Measurements from ENCODE around the gene PLEKHG3.

The PLEKHG3 gene

GRCh38 chr14:64737391-64738280 lies 33.4 kb downstream of the PLEKHG3 start:
- DNase-seq (ENCODE audit: extremely low read depth, insufficient read length), result no peak
- TF ChIP-seq, protein P1, sequence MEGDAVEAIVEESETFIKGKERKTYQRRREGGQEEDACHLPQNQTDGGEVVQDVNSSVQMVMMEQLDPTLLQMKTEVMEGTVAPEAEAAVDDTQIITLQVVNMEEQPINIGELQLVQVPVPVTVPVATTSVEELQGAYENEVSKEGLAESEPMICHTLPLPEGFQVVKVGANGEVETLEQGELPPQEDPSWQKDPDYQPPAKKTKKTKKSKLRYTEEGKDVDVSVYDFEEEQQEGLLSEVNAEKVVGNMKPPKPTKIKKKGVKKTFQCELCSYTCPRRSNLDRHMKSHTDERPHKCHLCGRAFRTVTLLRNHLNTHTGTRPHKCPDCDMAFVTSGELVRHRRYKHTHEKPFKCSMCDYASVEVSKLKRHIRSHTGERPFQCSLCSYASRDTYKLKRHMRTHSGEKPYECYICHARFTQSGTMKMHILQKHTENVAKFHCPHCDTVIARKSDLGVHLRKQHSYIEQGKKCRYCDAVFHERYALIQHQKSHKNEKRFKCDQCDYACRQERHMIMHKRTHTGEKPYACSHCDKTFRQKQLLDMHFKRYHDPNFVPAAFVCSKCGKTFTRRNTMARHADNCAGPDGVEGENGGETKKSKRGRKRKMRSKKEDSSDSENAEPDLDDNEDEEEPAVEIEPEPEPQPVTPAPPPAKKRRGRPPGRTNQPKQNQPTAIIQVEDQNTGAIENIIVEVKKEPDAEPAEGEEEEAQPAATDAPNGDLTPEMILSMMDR (IDR thresholded peaks at IDR 0.05; ENCODE audit: insufficient read depth, low read length, poor library complexity, severe bottlenecking), result no peak
- H3K27me3 ChIP-seq (replicated peaks; ENCODE audit: control insufficient read depth, insufficient read depth, low read length), result no peaks in the 10 kb centered on the region
- no peaks in the 10 kb centered on the region for H3K36me3 ChIP-seq (ENCODE audit: control insufficient read depth, insufficient read depth, low read length)
- no peak overlapping the region for H3K4me3 ChIP-seq (replicated peaks; ENCODE audit: low read depth, low read length)

DNA sequence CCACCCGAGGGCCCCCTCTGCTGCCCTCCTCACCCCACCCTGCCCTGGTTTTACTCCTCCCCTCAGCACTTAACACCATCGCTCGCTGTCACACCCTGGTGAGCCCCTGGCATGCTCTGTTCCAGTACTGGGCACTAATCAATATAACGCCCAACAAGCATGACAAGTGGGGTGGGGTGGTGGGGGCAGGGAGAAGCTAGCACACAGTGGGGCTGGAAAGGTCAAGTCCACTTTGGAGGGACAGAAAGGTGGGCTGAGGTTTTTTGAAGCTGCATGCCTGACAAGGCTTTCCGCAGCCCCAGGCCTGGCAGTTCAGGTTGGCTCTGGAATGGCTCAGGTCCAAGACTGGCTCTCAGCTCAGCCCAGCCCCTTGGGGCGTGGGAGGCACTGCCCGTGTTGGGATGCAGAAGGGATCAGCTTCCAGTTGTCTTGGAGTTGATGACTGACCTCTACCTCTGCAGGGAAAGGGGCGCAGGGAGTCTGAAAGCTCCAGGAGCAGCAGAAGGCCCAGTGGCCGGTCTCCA lies 34.1 kb downstream of the PLEKHG3 start:
- Histone ChIP-seq H3K36me3 (ENCODE audit: control insufficient read depth, insufficient read depth, low read length) (no peaks in the 10 kb centered on the region), H3K4me3 (replicated peaks; ENCODE audit: low read depth, low read length) (no peak overlapping the region), H3K27me3 (replicated peaks; ENCODE audit: control insufficient read depth, insufficient read depth, low read length) (no peaks in the 10 kb centered on the region)
- TF ChIP-seq, protein P1 (IDR thresholded peaks at IDR 0.05; ENCODE audit: insufficient read depth, low read length, poor library complexity, severe bottlenecking), result no peak
- DNase-seq (ENCODE audit: extremely low read depth, insufficient read length), result no peak

GRCh38 chr14:64741200-64741599 lies 37.0 kb downstream of the PLEKHG3 start:
- Histone ChIP-seq H3K4me3 (replicated peaks; ENCODE audit: low read depth, low read length) (no peak overlapping the region), H3K27me3 (replicated peaks; ENCODE audit: control insufficient read depth, insufficient read depth, low read length) (no peaks in the 10 kb centered on the region; the same call in 1 of the 2 replicates), H3K36me3 (ENCODE audit: control insufficient read depth, insufficient read depth, low read length) (no peaks in the 10 kb centered on the region)
- DNase-seq (ENCODE audit: extremely low read depth, insufficient read length), result no peak
- TF ChIP-seq, protein P1 (IDR thresholded peaks at IDR 0.05; ENCODE audit: insufficient read depth, low read length, poor library complexity, severe bottlenecking), result no peak

GRCh38 chr14:64741961-64742360 lies 37.7 kb downstream of the PLEKHG3 start:
- Histone ChIP-seq H3K27me3 (replicated peaks; ENCODE audit: control insufficient read depth, insufficient read depth, low read length) (no peaks in the 10 kb centered on the region; the same call in 1 of the 2 replicates), H3K4me3 (replicated peaks; ENCODE audit: low read depth, low read length) (no peak overlapping the region), H3K36me3 (ENCODE audit: control insufficient read depth, insufficient read depth, low read length) (no peaks in the 10 kb centered on the region)
- TF ChIP-seq, protein P1 (IDR thresholded peaks at IDR 0.05; ENCODE audit: insufficient read depth, low read length, poor library complexity, severe bottlenecking), result no peak
- no peak for DNase-seq (ENCODE audit: extremely low read depth, insufficient read length)

GRCh38 chr14:64743061-64743460 lies 38.8 kb downstream of the PLEKHG3 start:
- H3K36me3 ChIP-seq (ENCODE audit: control insufficient read depth, insufficient read depth, low read length), result no peaks in the 10 kb centered on the region
- no peak overlapping the region for H3K4me3 ChIP-seq (replicated peaks; ENCODE audit: low read depth, low read length)
- H3K27me3 ChIP-seq (replicated peaks; ENCODE audit: control insufficient read depth, insufficient read depth, low read length), result no peaks in the 10 kb centered on the region; the same call in 1 of the 2 replicates
- TF ChIP-seq, protein P1 (IDR thresholded peaks at IDR 0.05; ENCODE audit: insufficient read depth, low read length, poor library complexity, severe bottlenecking), result no peak
- DNase-seq (ENCODE audit: extremely low read depth, insufficient read length), result no peak

Data from GM06990 (cell line).